Transverse colon (tissue), 4 donors: ENCODE results near the gene MYB. TPM values are rescaled to one million over a fixed set of nuclear protein-coding genes. Genes with fewer than 3 reads are reported as not detected.

ENCODE experiments used
- DNase-seq: peaks from one replicate; pipeline ENCODE4 v3.0.0-alpha.2; 2019
- H3K27ac ChIP-seq, 4 donors: fragments of 200-600 bp; sonication (generic); 2 replicates each; pipeline ENCODE4 v1.5.1; 2016 to 2018; ENCODE audit warnings: inconsistent platforms in 4 of 4
- H3K27me3 ChIP-seq: fragments of 200-600 bp; sonication (generic); 2 replicates; pipeline ENCODE4 v1.5.1; 2017; ENCODE audit warnings: inconsistent platforms
- H3K36me3 ChIP-seq, 4 donors: fragments of 200-600 bp; sonication (generic); 2 replicates each; pipeline ENCODE4 v1.5.1; 2017 to 2019; ENCODE audit warnings: inconsistent platforms in 4 of 4
- H3K4me1 ChIP-seq, 4 donors: fragments of 200-600 bp; sonication (generic); 2 replicates each; pipeline ENCODE4 v1.5.1; 2017 to 2020; ENCODE audit warnings: inconsistent platforms in 4 of 4
- H3K4me3 ChIP-seq, 4 donors: fragments of 200-600 bp; sonication (generic); 1 replicate in 1 of 4; 2 replicates in 3 of 4; pipeline versions ENCODE4 v1.5.1 to v1.6.1; 2017 to 2019; ENCODE audit warnings: inconsistent platforms in 4 of 4
- H3K9me3 ChIP-seq, 2 donors: fragments of 200-600 bp; sonication (generic); 2 replicates each; pipeline ENCODE4 v1.5.1; 2017 to 2019; ENCODE audit warnings: inconsistent platforms in 2 of 2
- EP300 ChIP-seq: sonication (generic); formaldehyde crosslinking; IDR thresholded peaks from one replicate; pipeline ENCODE4 v1.6.1; 2017; ENCODE audit warnings: antibody characterized with exemption, low read depth
- POLR2A ChIP-seq: fragments of 450-650 bp; IDR thresholded peaks from one replicate; pipeline ENCODE4 v1.6.1; 2016; ENCODE audit warnings: antibody characterized with exemption, mild to moderate bottlenecking, moderate library complexity
- POLR2AphosphoS5 ChIP-seq, 3 donors: sonication (generic); formaldehyde crosslinking; IDR thresholded peaks; one replicate each; pipeline ENCODE4 v1.6.1; 2016; ENCODE audit warnings: antibody characterized with exemption in 3 of 3
- WGBS, 2 donors: methylation state at CpG; one replicate each; pipeline ENCODE4 v1.1.5; 2018; ENCODE audit warnings: low coverage in 1 of 2; 5-methylcytosine and 5-hydroxymethylcytosine counted together
- in situ Hi-C, 4 donors: fragments of 200-750 bp; cut with MboI; loops; one replicate each; pipeline versions ENCODE4 v1.15.0 to v1.15.1; 2017; ENCODE audit warnings: low sequenced_read_pairs in 3 of 4, low pct_ligation_motif_present in 1 of 4, low pct_unique_long_range_greater_than_20kb in 1 of 4
- intact Hi-C: fragments of 100-400 bp; cut with DNase I; formaldehyde crosslinking; loops from one replicate; pipeline ENCODE4 v1.15.1; 2023; ENCODE audit warnings: low total_unique reads
- total RNA-seq, 4 donors: library from RNA; depleted of rRNA; stranded (reverse); fragments of >200 nt; gene quantifications; one replicate each; pipeline ENCODE4 v1.1.0, GENCODE V29; 2016
- TF ChIP-seq, protein P1 (sequence below), 5 experiments: fragments of 200-600 bp in 3 of 5; fragments of 450-650 bp in 2 of 5; sonication (generic) in 3 of 5; IDR thresholded peaks; 1 replicate in 2 of 5; 2 replicates in 3 of 5; pipeline ENCODE4 v1.5.1; 2016 to 2017; ENCODE audit warnings: antibody characterized with exemption in 5 of 5, inconsistent platforms in 3 of 5, mild to moderate bottlenecking in 2 of 5, moderate library complexity in 1 of 5

The MYB gene
- total RNA-seq, 4 donors from 2014 or later, result 20.9 to 64.1 (median 46.6) TPM

DNA sequence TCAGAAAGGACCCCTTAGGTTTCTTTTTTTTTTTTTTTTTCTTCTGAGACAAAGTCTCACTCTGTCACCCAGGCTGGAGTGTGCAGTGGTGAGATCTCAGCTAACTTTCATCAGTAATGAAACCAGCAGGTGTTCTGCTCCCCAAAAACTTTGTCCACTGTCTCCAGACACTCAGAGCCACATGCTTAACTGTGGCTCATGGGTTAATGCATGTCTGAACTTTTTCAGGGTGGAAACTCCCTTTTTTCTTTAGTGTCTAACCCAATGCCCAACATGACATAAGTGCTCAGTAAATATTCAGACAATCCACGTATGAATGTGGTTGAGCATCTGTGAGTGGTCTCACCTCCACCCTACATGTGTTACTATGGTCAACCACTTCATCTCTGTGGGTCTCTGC, 45.4 kb downstream of the MYB start:
- in situ Hi-C loops (no loop called here), intact Hi-C loops (no loop called here)
- no peaks in the 10 kb centered on the region for H3K36me3 ChIP-seq
- TF ChIP-seq, protein P1, sequence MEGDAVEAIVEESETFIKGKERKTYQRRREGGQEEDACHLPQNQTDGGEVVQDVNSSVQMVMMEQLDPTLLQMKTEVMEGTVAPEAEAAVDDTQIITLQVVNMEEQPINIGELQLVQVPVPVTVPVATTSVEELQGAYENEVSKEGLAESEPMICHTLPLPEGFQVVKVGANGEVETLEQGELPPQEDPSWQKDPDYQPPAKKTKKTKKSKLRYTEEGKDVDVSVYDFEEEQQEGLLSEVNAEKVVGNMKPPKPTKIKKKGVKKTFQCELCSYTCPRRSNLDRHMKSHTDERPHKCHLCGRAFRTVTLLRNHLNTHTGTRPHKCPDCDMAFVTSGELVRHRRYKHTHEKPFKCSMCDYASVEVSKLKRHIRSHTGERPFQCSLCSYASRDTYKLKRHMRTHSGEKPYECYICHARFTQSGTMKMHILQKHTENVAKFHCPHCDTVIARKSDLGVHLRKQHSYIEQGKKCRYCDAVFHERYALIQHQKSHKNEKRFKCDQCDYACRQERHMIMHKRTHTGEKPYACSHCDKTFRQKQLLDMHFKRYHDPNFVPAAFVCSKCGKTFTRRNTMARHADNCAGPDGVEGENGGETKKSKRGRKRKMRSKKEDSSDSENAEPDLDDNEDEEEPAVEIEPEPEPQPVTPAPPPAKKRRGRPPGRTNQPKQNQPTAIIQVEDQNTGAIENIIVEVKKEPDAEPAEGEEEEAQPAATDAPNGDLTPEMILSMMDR (IDR thresholded peaks at IDR 0.05), result no peak
- no peak for TF ChIP-seq POLR2A
- TF ChIP-seq EP300, result no peak
- no peak for TF ChIP-seq POLR2AphosphoS5 (IDR thresholded peaks at IDR 0.05)
- peaks cover 0 to 26% (median 9%) of the 10 kb centered on the region in 4 donors for H3K4me1 ChIP-seq
- WGBS, 2 donors, result 67% methylated on average over 1 of the region's 1 CpG; no CpG with 5 or more reads in 1 of the 2 donors
- DNase-seq, result no peak
- no peaks in the 10 kb centered on the region for H3K27me3 ChIP-seq
- no peak overlapping the region for H3K4me3 ChIP-seq
- no peaks in the 10 kb centered on the region for H3K9me3 ChIP-seq
- H3K27ac ChIP-seq, result no peak overlapping the region

DNA sequence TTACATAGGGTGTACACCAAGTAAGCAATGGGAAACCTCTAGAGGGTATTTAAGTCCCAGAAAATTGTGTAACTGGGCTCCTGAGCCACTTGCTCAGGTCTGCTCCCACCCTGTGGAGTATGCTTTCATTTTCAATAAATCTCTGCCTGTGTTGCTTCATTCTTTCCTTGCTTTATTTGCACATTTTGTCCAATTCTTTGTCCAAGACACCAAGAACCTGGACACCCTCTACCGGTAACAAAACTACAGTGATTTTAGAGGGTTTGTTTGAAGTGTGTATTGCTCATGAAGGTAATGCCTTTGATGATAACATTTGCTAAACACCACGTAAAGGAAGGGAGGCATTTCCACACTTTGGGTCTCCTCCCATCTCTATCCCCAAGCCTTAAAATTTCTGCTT, 46.2 kb downstream of the MYB start:
- in situ Hi-C loops, result no loop called here
- WGBS, 2 donors, result 58 to 59% methylated on average over 2 of the region's 2 CpGs

DNA sequence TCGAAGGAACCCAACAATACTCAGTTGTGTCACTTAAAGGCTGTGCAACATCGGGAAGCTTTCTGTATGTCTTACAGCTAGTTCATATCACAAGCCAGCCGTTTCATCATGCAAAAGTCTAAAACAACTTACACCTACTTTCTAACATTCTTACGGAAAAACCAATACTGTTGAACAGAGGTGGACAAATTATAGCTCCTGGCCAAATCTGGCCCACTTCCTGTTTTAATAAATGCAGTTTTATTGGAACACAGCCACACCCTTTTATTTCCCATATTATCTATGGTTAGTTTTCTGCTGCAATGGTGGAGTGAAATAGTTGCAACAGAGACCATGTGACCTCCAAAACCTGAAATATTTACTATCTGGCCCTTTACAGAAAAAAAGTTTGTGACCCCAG, 46.6 kb downstream of the MYB start:
- TF ChIP-seq, protein P1 (IDR thresholded peaks at IDR 0.05), result no peak
- TF ChIP-seq POLR2AphosphoS5 (IDR thresholded peaks at IDR 0.05) (no peak), EP300 (no peak), POLR2A (no peak)
- Histone ChIP-seq H3K27me3 (no peaks in the 10 kb centered on the region), H3K9me3 (no peaks in the 10 kb centered on the region), H3K4me1 (peaks cover 0 to 31% (median 11%) of the 10 kb centered on the region in 4 donors), H3K27ac (peak overlapping the region in 1 of 4 donors; percentile 27), H3K4me3 (no peak overlapping the region), H3K36me3 (no peaks in the 10 kb centered on the region)
- in situ Hi-C loops (no loop called here), intact Hi-C loops (no loop called here)
- no peak for DNase-seq
- 89 to 91% methylated on average over 1 to 4 of the region's 4 CpGs for WGBS, 2 donors

More for the DNA sequence above, 46.2 kb downstream of the MYB start:
- no peaks in the 10 kb centered on the region for H3K9me3 ChIP-seq
- peaks cover 0 to 31% (median 11%) of the 10 kb centered on the region in 4 donors for H3K4me1 ChIP-seq
- peak overlapping the region in 2 of 4 donors; percentile 27 to 29 for H3K27ac ChIP-seq
- H3K4me3 ChIP-seq, result no peak overlapping the region
- no peaks in the 10 kb centered on the region for H3K36me3 ChIP-seq
- intact Hi-C loops, result no loop called here
- no peak for DNase-seq
- no peak for TF ChIP-seq POLR2AphosphoS5 (IDR thresholded peaks at IDR 0.05)
- TF ChIP-seq EP300, result no peak
- no peak for TF ChIP-seq POLR2A
- TF ChIP-seq, protein P1 (IDR thresholded peaks at IDR 0.05), result no peak
- no peaks in the 10 kb centered on the region for H3K27me3 ChIP-seq

DNA sequence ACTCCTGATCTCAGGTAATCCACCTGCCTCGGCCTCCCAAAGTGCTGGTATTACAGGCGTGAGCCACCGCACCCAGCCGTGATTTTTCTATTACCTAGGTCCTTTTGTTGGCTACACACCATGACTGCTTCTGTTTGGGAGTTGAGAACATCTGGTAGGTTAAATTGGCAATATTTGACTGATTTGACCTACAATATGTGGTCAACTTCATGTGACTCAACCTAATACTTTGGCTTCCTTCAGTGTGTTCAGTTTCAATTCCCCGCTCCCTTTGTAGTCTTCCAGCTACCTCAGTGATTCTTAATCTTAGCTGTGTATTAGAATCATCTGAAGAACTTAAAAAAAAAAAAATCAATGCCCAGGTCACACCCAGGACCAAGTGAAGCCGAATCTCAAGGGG, 47.4 kb downstream of the MYB start:
- Histone ChIP-seq H3K9me3 (no peaks in the 10 kb centered on the region), H3K27ac (no peak overlapping the region), H3K4me1 (peaks cover 0 to 34% (median 11%) of the 10 kb centered on the region in 4 donors), H3K27me3 (no peaks in the 10 kb centered on the region), H3K4me3 (no peak overlapping the region), H3K36me3 (no peaks in the 10 kb centered on the region)
- in situ Hi-C loops, result no loop called here
- intact Hi-C loops, result no loop called here
- 89 to 96% methylated on average over 5 to 6 of the region's 6 CpGs for WGBS, 2 donors
- DNase-seq, result no peak
- TF ChIP-seq EP300 (no peak), POLR2A (no peak), POLR2AphosphoS5 (IDR thresholded peaks at IDR 0.05) (no peak)
- TF ChIP-seq, protein P1 (IDR thresholded peaks at IDR 0.05), result no peak
